Inferior parietal cortex (tissue), 1 donor: Measurements from ENCODE around the gene ZSCAN25.
A peak's percentile ranks its signal among the peaks of the same experiment; 100 is the strongest.
"Not testable (repeated sequence)": the region's sequence is repeated elsewhere in the genome, so short reads cannot be mapped to it uniquely, and the experiment has no call there.

Experiments
- DNase-seq: peaks from one replicate; pipeline ENCODE4 v3.0.0-alpha.2; 2016; ENCODE audit errors: extremely low spot score

ZSCAN25 gene

DNA sequence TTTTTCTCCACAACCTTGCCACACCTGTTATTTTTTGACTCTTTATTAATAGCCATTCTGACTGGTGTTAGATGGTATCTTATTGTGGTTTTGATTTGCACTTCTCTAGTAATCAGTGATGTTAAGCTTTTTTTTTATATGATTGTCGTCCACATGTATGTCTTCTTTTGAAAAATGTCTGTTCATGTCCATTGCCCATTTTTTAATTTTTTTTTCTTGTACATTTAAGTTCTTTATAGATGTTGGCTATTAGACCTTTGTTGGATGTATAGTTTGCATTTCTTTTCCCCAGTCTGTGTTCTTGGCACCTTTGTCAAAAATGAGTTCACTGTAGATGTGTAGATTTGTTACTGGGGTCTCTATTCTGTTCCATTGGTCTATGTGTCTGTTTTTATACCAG lies 28.8 kb downstream of the ZSCAN25 start:
- DNase-seq, result no peak

DNA sequence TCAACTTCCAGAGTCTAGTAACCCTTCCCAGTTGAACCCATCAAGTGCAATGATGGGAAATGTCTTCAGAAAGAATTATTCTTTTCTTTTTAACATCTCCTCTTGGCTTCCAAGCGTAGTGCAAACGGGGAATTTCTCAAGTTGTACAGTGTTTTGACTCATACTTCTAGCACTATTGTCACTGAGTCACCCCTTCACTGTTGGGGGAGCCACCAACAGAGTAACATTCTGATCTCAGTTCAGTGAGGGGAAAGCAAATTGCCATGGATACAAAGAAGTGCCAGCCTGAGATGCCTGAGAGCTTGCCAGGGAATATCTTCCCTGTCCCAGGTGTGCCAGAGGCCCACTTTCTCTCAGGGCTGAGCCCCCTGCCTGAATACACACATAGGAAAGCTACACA lies 32.1 kb downstream of the ZSCAN25 start:
- no peak for DNase-seq

GRCh38 chr7:99651290-99651689 lies 34.5 kb downstream of the ZSCAN25 start:
- DNase-seq, result no peak

DNA sequence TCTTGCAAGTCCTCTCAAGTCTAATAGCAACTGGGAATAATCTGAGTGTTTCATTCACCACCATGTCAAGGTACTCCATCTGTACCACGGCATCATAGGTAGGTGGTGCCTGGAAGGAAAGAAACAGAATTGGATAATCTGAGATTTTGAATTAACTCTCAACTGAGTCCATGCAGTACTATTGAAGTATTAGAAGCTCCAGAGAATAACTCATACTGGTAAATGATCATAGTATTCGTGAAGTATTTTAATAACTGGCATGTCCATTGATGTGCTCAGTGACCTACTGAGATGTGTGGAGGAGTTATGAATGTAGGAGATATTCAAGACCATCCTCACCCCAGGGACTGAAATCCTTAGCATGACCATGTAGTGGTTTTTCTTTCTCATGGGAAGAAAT lies 35.9 kb downstream of the ZSCAN25 start:
- no peak for DNase-seq

DNA sequence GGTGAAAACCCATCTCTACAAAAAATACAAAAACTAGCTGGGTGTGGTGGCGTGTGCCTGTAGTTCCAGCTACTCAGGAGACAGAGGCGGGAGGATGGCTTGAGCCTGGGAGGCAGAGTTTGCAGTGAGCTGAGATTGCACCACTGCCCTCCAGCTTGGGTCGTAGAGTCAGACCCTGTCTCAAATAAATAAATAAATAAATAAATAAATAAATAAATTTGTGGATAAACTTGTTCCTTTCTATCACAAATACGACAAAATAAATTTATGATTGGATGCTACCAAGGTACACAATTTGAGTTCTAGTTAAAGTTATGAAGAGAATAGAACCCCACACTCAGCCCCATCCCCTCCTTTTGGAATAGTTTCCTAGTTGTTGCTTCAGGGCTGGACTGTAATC lies 36.5 kb downstream of the ZSCAN25 start:
- not testable (repeated sequence) for DNase-seq

- DNase-seq, result no peak
Observed at GRCh38 chr7:99653754-99654153, 37.0 kb downstream of the ZSCAN25 start.

DNA sequence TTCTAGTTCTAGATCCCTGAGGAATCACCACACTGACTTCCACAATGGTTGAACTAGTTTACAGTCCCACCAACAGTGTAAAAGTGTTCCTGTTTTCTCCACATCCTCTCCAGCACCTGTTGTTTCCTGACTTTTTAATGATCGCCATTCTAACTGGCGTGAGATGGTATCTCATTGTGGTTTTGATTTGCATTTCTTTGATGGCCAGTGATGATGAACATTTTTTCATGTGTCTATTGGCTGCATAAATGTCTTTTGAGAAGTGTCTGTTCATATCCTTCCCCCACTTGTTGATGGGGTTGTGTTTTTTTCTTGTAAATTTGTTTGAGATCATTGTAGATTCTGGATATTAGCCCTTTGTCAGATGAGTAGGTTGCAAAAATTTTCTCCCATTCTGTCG lies 37.9 kb downstream of the ZSCAN25 start:
- not testable (repeated sequence) for DNase-seq

- not testable (repeated sequence) for DNase-seq
Observed at GRCh38 chr7:99657879-99658278, 41.1 kb downstream of the ZSCAN25 start.

DNA sequence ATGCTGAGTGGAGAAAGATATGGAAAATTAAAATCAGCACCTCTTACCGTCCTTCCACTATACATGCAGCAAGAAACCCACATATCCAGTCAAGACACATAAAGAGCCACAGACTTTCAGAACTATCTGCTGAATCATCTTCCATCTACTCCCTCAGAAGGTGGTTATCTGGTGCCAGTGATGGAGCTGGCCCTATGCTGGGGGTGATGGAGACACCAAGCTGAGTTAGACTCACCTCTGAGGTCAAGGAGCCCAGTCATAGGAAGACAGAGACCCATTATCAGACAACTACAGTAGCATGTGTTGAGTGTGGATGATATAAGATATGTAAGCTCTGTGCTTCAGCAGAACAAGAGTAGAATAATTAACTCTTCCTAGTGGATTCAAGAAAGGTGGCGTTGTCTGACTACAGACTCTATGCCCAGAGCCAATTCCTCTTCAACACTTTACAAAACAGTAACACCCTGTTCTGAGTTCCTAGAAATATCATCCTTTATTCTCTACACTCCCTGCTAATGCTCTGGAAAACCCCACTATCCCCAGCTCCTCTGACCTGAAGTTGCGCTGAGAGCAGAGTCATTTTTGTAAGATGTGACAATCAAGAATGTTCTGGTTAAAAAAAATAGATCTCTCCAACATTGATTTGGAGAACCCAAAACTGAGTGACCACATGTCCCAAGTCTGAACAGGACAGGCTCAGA lies 48.7 kb downstream of the ZSCAN25 start:
- peak; percentile 51 for DNase-seq

- DNase-seq, result no peak
Observed at GRCh38 chr7:99666013-99666395, 49.3 kb downstream of the ZSCAN25 start.

DNA sequence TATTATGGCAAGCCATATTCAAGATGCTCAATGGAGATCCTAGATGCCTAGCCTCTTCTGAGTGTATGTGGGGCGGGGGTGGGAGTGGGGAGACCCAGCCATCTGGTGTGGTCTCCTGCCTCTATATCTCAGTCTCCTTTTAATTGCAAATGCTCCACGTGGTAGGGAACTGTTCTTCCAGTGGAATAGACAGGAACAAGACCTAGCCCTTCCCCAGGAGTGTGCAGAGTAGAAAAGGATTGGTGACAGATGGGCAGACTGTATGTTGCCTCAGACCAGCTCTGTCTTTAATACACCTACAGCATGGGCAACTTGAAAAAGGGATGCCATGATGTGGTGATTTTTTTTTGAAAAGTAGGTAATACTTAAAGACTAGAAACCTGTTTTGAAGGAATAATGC lies 50.4 kb downstream of the ZSCAN25 start:
- DNase-seq, result no peak

DNA sequence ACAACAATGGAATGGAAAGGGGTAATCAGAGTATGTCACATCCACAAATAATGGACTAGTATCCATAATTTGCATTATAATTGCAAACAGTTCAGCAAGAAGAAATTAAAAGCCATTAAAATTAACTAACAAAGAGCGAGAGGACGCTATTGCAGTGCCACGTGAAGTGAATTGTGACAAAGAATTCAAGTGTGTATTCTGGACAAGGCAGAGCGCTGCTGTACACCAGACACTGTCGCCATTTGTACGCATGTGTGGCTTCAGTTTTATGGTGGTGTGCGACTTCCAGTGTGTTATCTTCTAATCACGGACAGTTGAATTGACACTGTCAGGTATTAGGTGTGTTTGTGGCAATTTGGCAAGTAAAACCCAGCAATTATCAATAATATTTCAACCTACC lies 51.8 kb downstream of the ZSCAN25 start:
- DNase-seq, result no peak

DNA sequence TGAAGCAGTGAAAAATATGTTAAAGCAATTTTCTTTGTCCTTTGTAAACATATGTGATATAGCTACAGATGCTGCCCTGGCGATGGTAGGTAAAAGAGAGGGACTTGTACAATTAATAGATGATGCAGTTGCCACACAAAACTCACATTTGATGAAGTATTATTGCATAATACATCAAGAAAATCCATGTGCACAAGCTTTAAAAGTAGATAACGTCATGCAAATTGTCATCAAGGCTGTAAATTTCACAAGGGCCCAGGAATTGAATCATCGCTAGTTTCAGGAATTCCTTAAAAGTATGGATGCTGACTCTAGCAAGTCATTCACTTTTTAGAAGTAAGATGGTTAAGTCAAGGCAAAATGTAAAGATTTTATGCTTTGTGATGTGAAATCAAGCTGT lies 53.0 kb downstream of the ZSCAN25 start:
- DNase-seq, result no peak

DNA sequence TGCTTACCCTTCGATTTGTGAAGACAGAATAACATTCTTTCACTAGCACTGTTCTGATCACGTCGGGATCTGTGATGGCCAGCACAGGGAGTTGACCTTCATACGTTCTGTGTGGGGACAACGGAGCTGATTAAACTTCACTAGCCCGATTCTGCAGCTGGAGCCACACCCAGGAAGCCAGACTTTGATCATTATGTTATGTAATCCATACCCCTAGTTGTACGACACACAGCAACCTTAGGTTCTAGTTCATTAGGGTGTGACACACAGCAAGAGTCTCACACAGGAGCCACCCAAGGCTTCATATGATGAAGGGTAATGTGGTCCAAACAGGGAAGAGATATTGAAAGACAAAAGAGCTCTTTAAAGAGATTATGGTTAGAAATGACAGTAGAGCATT lies 55.8 kb downstream of the ZSCAN25 start:
- DNase-seq, result no peak

GRCh38 chr7:99674995-99675742 lies 58.4 kb downstream of the ZSCAN25 start:
- DNase-seq, result no peak

GRCh38 chr7:99677013-99677647 lies 60.4 kb downstream of the ZSCAN25 start:
- DNase-seq, result no peak

DNA sequence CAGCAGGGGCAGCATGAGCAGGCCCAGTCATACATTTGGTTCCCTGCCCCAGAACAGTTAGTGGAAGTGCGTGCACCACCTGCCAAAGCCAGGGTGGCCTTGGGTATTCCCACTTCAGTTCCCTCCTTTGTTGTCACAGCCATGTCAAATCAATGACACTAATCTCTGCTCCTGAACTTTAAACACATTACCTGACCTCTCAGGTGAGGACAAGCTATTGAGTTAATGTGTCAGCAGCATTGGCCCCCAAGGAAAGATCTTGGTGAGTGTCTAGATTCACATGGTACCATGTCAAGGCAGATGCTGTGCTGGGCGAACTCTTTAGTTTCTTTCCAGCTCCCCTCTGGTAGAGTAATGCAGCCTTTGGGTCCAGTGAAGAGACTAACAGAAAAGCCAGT lies 60.9 kb downstream of the ZSCAN25 start:
- no peak for DNase-seq

GRCh38 chr7:99679032-99679399 lies 62.3 kb downstream of the ZSCAN25 start:
- DNase-seq, result no peak

GRCh38 chr7:99679400-99680191 lies 62.9 kb downstream of the ZSCAN25 start, which contains the start of gene CYP3A5:
TSS of gene CYP3A5 (minus strand) at chr7:99679996. CDS start at chr7:99679896, 100 bp downstream.
- peak; percentile 28 for DNase-seq
